WTC11 (cell line): ENCODE results near the gene FSTL4.

Experiments
- TCF7 ChIP-seq: sonication (generic); formaldehyde crosslinking; IDR thresholded peaks from 2 replicates; pipeline ENCODE4 v1.8.0; 2022; ENCODE audit warnings: mild to moderate bottlenecking, low read depth, missing genetic modification reagents, moderate library complexity
- TF ChIP-seq, protein P1 (sequence below): sonication (generic); formaldehyde crosslinking; IDR thresholded peaks from 2 replicates; pipeline ENCODE4 v1.8.1; 2023; ENCODE audit warnings: mild to moderate bottlenecking, missing genetic modification reagents, moderate library complexity

DNA sequence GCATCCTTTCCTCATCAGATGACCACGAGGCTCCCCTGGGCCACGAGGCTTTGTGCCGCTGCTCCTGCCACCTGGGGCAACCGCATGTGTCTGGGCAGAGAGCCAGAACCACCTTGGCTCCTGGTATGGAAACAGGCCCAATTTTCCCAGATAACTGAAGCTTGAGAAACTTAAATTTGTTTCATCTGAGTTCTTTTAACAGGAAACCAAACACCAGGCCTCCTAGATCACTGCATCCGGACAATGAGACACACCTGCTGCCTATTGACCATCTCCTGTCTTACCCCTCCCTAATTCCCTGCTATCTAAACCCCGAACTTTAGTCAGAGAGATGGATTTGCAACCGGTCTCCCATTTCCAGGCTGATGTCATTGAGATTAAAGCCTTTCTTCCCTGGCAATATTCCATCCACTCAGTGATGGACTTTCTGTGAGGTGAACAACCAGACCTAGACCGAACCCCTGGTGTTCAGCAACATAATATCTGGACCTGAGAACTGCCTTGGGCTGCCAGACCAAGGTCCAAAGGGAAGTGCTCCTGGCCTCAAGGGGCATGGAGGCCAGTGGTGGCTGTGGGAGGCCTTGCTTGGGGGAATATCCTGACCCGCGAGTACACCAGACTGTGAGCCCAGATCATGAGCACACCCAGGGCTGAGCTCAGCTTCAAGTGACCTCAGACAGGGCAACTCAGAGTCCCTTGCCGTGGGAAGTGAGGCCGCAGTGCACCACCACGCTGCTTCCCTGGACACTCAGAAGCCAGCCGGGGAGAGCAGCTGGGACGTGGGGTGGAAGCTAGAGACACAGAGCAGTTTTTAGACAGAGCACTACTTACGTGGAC, 360.8 kb downstream of the FSTL4 start:
- TF ChIP-seq, protein P1, sequence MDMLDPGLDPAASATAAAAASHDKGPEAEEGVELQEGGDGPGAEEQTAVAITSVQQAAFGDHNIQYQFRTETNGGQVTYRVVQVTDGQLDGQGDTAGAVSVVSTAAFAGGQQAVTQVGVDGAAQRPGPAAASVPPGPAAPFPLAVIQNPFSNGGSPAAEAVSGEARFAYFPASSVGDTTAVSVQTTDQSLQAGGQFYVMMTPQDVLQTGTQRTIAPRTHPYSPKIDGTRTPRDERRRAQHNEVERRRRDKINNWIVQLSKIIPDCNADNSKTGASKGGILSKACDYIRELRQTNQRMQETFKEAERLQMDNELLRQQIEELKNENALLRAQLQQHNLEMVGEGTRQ (CRISPR knock-in tag): no peak
- no peak for TF ChIP-seq TCF7 (CRISPR knock-in tag)
